ENCODE measurements around the gene MEGF11.

MEGF11 gene

GRCh38 chr15:65957451-65957850 lies 296.1 kb downstream of the MEGF11 start:
- no peak for DNase-seq

DNA sequence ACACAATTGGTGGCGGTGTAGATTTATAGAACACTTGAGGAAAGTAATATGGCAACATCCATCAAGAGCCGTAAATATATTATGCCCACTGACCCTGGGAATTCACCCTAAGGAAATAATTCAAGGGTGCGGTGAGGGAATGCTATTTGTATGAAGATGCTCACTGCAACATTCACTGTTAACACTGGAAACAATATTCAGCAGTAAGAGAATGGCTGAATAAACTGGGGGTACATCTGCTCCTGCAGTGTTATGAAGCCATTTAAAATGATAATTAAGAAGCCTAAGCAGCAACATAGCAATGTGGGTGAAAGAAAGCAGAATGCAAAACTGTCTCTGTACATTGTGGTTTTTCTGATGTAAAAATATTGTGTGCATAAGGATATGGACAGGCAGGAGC lies 296.7 kb downstream of the MEGF11 start:
- no peak for DNase-seq

DNA sequence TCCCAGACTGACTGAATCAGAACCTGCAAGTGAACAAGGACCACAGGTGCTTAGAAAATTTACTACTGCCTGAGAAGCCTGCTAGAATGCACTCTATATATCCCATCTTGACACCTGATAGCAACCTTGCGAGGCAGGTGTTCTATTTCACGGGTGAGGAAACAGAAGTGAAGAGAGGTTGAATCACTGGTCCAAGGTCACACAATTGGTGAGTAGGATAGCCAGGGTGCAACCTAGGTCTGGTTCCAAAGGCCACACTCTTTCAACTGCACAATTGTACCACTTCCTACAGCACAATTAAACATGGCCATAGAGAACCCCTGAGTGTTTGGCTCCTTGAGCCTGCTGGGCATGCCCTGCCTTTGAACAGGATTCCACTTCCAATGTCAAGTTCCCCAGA lies 297.2 kb downstream of the MEGF11 start:
- no peak for DNase-seq

GRCh38 chr15:65954289-65954741 lies 299.2 kb downstream of the MEGF11 start:
- DNase-seq, result no peak

DNA sequence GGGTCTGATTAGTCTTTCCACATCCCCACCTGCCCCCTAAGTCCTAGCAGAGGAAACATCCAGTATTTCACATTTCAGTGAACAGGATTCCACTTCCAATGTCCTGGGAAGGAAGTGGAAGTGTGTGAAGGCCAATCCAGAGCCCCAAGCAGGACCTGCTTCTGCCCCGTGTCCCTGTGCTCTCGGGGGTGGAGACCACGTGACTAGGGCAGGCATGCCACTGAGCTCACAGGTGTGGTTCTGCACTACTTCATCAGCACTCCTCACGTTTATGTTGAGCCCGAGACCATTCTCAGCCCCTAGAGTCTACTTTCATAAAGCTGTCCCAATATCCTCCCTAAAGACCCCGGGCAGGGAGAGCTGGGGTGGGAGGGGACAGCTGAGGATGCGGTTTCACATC lies 299.9 kb downstream of the MEGF11 start:
- no peak for DNase-seq

GRCh38 chr15:65952391-65953053 lies 301.0 kb downstream of the MEGF11 start:
- DNase-seq, result no peak

DNA sequence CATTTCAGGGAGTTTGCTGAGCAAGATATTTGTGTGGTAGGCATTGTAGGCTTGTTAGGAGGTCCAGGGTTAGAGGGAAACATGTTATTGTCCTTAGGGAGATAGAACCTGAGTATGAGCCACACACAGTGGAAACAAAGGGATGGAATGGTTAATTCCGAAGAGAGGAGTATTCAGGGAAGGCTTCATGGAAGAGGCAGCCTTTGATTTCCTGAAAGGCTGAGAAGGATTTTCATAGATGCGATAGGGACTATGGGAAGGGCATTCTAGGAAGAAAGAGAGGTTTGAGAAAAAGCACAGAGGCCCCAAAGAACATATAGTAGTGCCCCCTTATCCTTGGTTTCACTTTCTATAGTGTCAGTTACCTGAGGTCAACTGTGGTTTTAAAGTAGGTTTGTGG lies 302.5 kb downstream of the MEGF11 start:
- DNase-seq, result no peak

- no peak for DNase-seq
Observed at GRCh38 chr15:65949491-65949890, 304.1 kb downstream of the MEGF11 start.

DNA sequence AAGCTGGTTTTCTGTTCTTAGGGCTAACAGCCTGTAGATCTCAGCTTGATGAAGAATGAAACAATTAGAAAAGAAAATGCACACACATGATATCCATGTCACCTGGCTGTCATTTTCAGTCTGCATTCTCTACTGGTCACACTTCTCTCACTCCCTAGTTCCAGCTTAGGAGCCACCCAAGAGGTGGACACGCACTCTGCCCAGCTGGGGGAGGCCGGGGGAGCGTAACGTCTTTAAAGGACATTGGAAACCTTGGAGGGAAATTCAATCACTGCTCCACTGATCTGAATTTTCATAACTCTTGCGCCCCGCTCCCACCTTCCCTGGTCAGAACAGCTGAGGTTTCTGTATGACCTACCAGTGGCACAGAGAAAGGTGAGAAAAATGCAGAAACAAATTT lies 304.5 kb downstream of the MEGF11 start:
- no peak for DNase-seq

DNA sequence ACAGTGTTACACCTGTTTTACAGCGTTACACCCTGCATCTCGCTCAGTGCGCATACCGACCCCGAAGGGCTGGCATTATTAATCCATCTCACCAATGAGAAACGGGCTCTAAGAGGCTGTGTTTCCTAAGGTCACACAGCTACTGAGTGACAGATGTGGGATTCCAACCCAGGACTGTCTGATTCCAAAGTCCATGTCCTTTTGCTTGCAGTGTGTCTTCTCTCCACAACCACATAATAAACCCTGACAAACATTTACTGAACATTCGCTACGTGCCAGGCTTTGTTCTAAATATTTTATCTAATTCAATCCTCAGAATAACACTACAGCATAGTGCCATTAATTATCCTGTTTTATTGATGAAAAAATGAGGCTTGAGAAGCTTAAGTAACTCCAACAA lies 305.2 kb downstream of the MEGF11 start:
- no peak for DNase-seq

DNA sequence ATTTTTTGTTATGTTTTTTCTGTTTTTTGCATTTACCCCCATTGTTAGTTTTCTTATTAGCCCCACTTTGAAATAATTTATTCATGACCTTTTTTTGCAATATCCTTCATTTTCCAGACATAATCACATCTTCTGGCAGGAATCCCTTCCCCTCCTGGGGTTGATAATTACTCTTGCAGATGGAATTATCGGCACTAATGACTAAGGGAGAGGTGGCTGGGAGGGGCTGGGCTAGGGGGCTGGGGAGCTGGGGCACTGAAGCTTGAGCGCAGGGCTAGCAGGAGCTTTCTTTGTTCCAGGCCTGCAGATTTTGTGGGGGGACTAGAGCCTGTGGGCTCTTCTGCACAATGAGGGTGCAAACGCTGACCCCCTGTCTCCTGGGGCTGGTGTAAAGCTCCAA lies 306.5 kb downstream of the MEGF11 start:
- no peak for DNase-seq

- no peak for DNase-seq
Observed at GRCh38 chr15:65945616-65946015, 307.9 kb downstream of the MEGF11 start.

DNA sequence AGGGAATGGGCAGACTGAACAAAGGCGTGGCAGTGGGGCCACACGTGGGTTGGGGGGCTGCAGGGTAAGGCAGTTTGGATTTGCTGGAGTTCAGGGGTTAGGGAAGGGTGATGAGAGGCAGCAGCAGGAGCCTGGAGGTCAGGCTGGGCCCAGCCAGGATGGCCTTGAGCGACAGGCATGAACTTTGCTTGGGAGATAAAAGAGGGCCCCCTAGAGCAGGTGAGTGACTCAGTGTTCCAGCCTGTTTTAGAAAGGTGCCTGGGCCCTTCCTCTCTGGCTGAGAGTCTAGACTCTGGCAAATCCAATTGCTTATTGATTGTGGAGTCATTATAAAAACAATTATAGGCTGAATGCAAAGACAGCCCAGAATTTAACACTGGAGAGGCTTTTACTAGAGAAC lies 309.1 kb downstream of the MEGF11 start:
- DNase-seq, result no peak

DNA sequence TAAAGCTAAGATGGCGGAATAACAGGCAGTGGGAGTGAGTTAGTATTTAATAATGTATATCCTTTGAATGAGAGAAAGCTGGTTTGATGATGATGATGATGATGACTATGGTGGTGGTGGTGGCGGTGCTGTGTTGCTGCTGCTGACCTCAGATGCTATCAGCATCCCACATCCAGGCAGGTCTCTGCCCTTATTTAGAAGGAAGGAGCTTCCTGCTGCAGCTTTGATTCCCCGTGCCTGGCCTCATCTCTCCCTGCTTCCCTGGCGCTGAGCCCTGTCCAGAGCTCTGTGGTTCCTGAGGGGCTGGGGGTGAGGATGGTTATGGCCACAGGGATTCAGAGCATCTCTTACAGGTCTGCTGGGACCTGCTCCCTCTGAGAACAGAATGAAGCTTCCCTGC lies 311.1 kb downstream of the MEGF11 start:
- no peak for DNase-seq

- no peak for DNase-seq
Observed at GRCh38 chr15:65940618-65940909, 313.0 kb downstream of the MEGF11 start.

- DNase-seq, result no peak
Observed at GRCh38 chr15:65939901-65940617, 313.5 kb downstream of the MEGF11 start.

GRCh38 chr15:65938604-65939003 lies 314.9 kb downstream of the MEGF11 start:
- DNase-seq, result no peak

- no peak for DNase-seq
Observed at GRCh38 chr15:65937476-65937875, 316.1 kb downstream of the MEGF11 start.

DNA sequence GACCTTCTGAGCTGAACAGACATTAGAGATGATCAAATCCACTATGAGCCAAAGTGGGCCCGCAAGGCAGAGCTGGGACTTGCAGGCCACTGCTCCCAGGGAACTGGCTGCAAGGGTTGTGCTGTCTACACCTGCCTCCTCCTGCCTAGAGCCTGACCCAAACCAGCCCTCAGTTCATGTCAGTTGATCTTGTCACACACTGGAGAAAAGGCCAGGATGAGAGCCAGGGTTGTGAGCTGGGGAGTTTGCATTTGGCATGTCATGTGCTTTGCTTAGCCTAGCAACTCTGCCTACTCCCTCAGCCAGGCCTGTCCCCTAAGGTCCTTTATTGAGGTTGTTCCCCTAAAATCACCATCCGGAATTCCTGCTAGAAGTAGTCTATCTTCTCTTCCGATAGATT lies 316.5 kb downstream of the MEGF11 start:
- DNase-seq, result no peak

DNA sequence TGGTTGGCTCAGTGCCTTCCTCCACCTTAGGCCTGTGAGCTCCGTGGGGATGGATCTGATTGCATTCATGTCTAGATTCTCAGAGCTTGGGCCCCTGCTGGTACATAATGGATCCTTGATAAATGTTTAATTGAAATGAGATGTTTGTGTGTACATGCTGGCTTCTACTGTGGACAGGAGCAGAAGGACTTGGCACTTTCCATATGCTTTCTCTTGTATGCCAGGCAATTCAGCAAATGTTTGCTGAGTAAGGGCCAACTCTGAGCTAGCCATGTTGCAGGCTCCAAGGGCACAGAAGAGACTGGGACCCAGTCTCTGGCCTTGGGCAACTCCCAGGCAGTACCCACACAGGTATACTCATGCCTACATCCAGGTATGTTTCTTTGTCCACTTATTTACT lies 317.3 kb downstream of the MEGF11 start:
- DNase-seq, result no peak

DNA sequence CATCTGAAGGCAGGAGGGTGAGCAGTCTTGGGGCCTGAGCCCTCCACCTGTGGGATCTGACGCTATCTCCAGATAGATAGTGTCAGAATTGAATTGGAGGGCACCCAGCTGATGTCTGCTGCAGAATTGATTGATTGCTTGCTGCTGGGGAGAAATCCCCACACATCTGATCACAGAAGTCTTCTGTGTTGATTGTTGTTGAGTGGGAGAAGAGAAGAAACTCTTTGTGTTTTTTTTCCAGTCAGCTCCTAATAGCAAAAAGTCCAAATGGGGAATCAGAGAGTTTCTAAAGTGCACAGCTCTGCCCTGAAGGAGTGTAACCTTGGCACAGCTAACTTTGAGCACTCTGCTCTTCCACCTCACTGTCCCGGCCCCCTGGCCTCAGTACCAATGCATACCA lies 318.2 kb downstream of the MEGF11 start:
- DNase-seq, result no peak

DNA sequence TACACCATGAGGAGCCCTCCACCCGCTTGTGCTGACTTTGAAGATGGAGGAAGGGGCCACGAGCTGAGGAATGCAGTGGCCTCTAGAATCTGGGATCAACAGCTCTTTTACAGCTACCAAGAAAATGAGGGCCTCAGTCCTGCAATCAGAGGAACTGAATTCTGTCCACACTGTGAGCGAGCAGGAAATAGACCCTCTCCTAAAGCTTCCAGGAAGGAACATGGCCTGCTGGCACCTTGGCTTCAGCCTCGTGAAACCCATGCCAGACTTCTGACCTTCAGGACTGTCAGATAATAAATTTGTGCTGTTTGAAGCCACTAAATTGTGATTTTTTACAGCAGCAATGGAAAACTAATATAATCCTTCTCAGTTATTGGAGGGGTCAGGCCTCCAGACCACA lies 322.3 kb downstream of the MEGF11 start:
- no peak for DNase-seq

DNA sequence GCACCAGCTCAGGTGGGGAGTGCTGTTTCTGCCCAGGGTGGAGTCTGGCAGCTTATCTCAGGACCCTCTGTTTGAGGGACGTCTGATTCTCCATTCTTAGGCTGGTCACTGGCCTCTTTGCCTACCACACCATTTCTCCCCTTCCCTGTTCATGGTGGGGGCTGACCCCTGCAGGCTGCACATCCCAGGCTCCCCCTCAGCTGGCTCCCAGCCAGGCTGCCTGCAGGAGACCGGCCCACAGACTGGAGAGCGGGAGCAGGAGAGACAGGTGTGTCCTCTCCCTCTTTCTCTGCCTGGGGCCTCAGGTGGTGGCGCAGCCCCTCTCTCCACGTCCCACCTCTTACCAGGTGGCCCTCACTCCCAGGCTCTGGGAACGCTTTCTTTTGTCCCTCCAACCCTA lies 323.4 kb downstream of the MEGF11 start:
- no peak for DNase-seq

- DNase-seq, result no peak
Observed at GRCh38 chr15:65929573-65929972, 324.0 kb downstream of the MEGF11 start.

GRCh38 chr15:65927545-65927944 lies 326.0 kb downstream of the MEGF11 start:
- DNase-seq, result no peak
